ENCODE data around the gene ZNF536.

DNA sequence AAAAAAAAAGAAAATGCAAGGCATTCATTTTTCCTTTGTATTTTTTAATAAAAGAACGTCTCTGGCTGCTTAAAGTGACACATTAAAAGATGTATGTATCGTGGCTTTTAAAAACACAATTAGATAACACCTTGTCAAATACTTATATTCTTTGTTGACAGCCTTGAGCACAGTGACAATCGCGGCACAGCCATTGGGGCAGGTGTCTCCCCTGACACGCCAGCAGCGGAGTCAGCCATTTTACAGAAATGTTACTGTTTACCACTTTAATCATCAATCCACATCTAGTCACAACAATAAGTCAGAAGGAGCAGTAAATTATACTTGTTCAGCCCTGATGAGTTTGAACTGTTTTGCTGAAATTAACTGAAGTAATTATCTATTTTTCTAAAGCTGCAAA lies 224.1 kb downstream of the ZNF536 start:
- TF ChIP-seq POLR2A (IDR thresholded peaks at IDR 0.05): no peak
- TF ChIP-seq, protein P1, sequence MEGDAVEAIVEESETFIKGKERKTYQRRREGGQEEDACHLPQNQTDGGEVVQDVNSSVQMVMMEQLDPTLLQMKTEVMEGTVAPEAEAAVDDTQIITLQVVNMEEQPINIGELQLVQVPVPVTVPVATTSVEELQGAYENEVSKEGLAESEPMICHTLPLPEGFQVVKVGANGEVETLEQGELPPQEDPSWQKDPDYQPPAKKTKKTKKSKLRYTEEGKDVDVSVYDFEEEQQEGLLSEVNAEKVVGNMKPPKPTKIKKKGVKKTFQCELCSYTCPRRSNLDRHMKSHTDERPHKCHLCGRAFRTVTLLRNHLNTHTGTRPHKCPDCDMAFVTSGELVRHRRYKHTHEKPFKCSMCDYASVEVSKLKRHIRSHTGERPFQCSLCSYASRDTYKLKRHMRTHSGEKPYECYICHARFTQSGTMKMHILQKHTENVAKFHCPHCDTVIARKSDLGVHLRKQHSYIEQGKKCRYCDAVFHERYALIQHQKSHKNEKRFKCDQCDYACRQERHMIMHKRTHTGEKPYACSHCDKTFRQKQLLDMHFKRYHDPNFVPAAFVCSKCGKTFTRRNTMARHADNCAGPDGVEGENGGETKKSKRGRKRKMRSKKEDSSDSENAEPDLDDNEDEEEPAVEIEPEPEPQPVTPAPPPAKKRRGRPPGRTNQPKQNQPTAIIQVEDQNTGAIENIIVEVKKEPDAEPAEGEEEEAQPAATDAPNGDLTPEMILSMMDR (IDR thresholded peaks at IDR 0.05): no peak
- TF ChIP-seq POLR2AphosphoS5 (IDR thresholded peaks at IDR 0.05): no peak
- TF ChIP-seq EP300 (IDR thresholded peaks at IDR 0.05): no peak

All from sigmoid colon (tissue), 4 donors.